Muscle of back (tissue), 11 donors: ENCODE measurements around the gene CRYBG1. TPM values are rescaled to one million over a fixed set of nuclear protein-coding genes. Genes with fewer than 3 reads are reported as not detected.
A peak's percentile ranks its signal among the peaks of the same experiment; 100 is the strongest.
"Not testable (repeated sequence)": the region's sequence is repeated elsewhere in the genome, so short reads cannot be mapped to it uniquely, and the experiment has no call there.

Source experiments
- DNase-seq, 3 donors: peaks; one replicate each; pipeline versions ENCODE4 v3.0.0 to v3.0.0-alpha.2; 2013
- polyA plus RNA-seq, 10 donors: library from polyadenylated mRNA; unstranded; fragments of 120-200 nt; gene quantifications; one replicate each; pipeline ENCODE4 v1.2.1, GENCODE V29; 2013; ENCODE audit not compliant: insufficient read length in 10 of 10

CRYBG1 gene
- polyA plus RNA-seq, 10 donors = 1.6 to 6.1 (median 3.0) TPM

GRCh38 chr6:106496823-106497222 is 136.3 kb downstream of the CRYBG1 start:
- no peak for DNase-seq

DNA sequence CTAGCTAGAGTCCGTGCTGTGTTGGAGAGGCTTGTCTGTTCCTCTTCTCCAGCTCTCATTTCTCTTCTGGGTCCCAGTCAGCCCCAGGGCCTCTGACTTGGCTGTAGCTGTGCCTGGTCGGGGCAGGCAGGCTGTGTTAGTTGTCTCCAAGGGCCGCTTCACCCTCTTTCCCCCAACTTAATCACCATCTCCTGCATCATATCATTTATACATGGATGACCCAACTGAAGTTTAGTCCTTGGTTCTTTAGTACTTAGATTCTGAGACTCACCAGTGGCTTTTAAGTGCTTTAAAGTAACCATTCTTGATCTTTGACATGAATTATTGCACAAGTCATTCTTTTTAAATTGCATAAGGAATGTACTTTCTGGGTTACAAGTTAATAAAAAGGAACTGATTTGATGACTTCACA is 141.4 kb downstream of the CRYBG1 start:
- DNase-seq = no peak

- DNase-seq = no peak
These were observed 142.0 kb downstream of the CRYBG1 start for GRCh38 chr6:106502559-106502958.

GRCh38 chr6:106508277-106508676 is 147.8 kb downstream of the CRYBG1 start:
- DNase-seq = no peak

GRCh38 chr6:106508834-106509233 is 148.3 kb downstream of the CRYBG1 start:
- DNase-seq = no peak

DNA sequence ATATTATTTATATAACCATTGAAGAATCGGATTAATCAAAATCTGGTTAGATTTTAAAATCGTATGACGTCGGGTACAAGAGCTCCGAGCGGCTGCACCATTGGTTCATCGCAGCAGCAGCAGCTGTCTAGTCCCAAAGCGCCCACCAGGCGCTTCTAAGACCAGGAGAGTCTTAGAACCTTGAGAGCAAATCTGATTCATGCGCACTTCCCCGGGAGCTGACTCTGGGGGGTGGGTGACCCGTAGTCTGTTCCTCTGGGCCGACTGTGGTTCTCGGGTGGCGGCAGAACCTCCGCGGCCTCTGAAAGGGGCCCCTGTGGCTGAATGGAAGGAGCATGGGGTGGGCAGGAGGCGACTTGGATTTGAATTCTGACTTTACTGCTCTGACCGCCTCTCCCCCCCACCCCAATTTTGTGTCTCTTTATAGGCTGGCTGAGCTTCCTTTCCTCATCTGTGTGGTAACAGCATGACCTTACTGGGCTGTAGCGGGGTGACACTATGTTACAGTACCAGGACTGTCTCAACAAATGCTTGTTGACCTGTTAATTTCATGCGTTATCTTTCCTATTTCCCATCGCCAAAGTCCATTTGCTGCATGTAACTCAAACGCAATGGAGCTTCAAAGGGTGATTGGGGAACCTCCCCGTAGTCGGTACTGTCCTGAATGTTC is 149.0 kb downstream of the CRYBG1 start:
- peak in 1 of 3 donors; percentile 26 for DNase-seq

- DNase-seq = peak in 1 of 3 donors; percentile 49
These were observed 149.8 kb downstream of the CRYBG1 start for GRCh38 chr6:106510090-106510970.

DNA sequence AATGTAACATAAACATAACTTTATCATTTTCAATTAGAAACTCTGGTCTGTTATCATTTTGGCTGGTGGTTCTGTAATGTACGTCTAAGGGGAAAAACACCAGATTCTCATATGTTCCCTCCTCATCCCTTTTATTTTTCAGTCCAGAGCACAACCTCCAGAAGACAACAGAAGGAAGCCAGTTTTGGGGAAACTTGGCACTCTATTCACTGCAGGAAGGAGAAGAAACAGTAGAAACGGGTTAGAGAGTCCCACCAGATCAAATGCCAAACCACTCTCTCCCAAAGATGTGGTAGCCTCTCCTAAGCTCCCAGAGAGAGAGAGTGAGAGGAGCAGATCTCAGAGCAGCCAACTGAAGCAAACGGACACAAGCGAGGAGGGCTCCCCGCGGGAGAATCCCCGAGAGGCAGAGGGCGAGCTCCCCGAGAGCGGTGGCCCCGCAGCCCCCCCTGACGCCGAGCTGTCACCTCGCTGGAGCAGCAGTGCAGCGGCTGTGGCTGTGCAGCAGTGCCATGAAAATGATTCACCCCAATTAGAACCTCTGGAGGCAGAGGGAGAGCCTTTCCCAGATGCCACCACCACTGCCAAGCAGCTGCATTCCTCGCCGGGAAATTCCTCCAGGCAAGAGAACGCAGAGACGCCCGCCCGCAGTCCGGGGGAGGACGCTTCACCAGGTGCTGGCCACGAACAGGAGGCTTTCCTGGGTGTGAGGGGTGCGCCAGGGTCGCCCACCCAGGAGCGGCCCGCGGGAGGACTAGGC is 151.0 kb downstream of the CRYBG1 start:
- peak in 1 of 3 donors; percentile 50 for DNase-seq

DNA sequence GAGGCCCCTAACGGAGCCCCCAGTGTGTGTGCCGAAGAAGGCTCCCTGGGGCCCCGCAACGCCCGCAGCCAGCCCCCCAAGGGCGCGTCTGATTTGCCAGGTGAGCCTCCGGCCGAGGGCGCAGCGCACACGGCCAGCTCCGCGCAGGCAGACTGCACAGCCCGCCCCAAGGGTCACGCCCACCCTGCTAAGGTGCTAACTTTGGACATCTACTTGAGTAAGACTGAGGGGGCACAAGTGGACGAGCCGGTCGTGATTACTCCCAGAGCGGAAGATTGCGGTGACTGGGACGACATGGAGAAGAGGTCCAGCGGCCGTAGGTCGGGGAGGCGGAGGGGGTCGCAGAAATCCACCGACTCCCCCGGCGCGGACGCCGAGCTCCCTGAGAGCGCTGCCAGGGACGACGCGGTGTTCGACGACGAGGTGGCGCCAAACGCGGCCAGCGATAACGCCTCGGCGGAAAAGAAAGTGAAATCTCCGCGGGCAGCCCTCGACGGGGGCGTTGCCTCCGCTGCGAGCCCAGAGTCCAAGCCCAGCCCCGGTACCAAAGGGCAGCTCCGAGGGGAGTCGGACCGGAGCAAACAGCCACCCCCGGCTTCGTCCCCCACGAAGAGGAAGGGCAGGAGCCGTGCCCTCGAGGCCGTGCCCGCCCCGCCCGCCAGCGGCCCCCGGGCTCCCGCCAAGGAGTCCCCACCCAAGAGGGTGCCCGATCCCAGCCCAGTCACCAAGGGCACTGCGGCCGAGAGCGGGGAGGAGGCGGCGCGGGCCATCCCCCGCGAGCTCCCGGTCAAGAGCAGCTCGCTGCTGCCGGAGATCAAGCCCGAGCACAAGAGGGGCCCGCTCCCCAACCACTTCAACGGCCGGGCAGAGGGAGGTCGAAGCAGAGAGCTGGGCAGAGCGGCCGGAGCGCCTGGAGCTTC is 151.8 kb downstream of the CRYBG1 start:
- DNase-seq = peak in 2 of 3 donors; percentile 59 to 78

GRCh38 chr6:106512968-106513574 is 152.6 kb downstream of the CRYBG1 start:
- no peak for DNase-seq

DNA sequence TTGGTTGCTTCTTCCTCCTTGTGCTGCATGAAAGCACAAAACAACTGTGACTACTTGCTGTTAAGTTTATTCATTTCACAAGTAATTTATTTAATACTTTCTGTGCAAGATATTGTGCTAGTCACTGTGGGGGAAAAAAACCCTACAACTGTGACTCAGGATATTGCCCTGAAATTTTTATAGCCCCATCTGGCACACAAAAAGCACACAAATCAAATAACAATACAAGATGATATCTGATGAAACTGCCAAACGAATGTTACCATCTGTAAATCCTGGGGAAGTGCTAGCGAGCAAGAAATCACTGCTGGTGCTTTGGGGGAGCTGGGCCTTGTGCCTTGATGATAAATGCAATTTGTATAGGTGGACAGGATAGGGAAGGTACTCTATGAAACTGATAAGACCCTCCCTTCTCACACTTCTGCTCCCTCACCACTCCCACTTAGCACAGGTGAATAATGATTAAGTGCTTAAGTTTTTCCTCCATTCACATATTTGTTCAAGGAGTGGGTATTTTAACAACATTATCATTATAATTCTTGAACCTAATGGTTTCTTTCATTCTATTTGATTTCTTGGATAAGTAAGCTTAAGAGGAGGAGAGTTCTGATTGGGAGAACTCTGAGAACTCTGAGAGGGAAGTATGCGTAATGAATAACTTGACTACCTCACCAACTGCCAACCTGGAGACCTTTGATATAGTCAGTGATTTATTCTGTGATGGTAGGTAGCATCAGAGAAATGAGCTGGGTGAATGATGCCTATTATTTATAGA is 153.5 kb downstream of the CRYBG1 start:
- DNase-seq = no peak

DNA sequence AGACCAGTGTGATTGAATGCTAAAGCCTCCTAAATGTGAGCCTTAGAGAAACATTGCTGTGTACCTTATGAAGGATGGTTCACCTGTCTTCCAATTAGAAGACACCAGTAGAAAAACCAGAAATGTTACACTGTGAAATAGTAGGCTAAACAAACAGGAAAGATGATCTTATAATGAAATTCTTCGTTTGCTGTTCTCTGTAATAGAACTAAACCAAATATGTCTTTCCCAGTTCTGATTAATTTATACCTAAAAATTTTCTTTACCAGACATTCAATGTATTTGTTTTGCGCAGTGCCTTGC is 154.0 kb downstream of the CRYBG1 start:
- DNase-seq = no peak

- not testable (repeated sequence) for DNase-seq
These were observed 155.1 kb downstream of the CRYBG1 start for GRCh38 chr6:106515582-106515981.

DNA sequence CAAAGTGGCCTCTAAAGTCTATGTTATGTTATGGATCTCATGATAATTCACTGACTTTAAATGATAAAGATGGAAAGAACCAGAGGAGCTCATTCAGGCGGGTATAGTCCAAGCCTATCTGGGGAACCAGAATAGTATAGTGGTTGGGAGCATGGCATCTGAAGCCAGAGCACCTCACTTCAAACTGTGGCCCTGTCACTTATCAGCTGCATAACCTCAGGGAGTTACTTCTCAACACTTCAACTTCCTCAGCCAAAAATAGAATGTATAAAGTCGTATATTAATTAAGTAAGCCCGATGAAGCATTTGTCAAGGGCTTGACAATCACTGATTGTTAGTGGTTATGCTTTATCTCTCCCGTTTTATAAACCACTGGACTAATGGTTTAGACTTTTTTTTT is 156.1 kb downstream of the CRYBG1 start:
- DNase-seq = no peak

GRCh38 chr6:106517706-106518105 is 157.2 kb downstream of the CRYBG1 start:
- DNase-seq = no peak

DNA sequence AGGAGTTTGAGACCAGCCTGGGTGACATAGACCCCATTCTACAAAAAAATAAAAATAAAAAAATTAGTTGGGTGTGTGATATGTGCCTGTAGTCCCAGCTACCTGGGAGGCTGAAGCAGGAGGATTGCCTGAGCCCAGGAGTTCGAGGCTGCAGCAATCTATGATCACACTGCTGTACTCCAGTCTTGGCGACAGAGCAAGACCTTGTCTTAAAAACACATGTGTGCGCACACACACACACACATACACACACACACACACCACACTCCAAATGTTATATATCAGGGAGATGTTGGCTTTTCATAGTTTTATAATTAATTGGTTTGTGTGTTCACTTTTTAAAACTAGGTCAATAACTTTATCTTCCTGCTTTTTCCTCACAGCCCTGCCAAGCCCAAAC is 158.2 kb downstream of the CRYBG1 start:
- DNase-seq = no peak

- DNase-seq = peak in 1 of 3 donors; percentile 96
These were observed 159.2 kb downstream of the CRYBG1 start for GRCh38 chr6:106519460-106520394.

DNA sequence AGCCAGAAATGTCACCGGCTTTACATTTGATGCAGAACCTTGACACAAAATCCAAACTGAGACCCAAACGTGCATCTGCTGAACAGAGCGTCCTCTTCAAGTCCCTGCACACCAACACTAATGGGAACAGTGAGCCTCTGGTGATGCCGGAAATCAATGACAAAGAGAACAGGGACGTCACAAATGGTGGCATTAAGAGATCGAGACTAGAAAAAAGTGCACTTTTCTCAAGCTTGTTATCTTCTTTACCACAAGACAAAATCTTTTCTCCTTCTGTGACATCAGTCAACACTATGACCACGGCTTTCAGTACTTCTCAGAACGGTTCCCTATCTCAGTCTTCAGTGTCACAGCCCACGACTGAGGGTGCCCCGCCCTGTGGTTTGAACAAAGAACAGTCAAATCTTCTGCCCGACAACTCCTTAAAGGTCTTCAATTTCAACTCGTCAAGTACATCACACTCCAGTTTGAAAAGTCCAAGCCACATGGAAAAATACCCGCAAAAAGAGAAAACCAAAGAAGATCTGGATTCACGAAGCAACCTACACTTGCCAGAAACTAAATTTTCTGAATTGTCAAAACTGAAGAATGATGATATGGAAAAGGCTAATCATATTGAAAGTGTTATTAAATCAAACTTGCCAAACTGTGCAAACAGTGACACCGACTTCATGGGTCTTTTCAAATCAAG is 160.3 kb downstream of the CRYBG1 start:
- no peak for DNase-seq
